GM23338 (cell line): Measurements from ENCODE around the gene RIMS4. TPM values are rescaled to one million over a fixed set of nuclear protein-coding genes. Genes with fewer than 3 reads are reported as not detected.

Experiments
- ATAC-seq: fragments of 200-7000 bp; cut with Tn5 transposase; 3 replicates; pipeline ENCODE4 v1.9.1; 2020
- DNase-seq: peaks from one replicate; pipeline ENCODE4 v3.0.0-alpha.2; 2015; ENCODE audit warnings: low spot score
- H2AFZ ChIP-seq: fragments of 200-600 bp; sonication (generic); 2 replicates; pipeline ENCODE4 v1.8.0; 2016; ENCODE audit warnings: antibody characterized with exemption, mild to moderate bottlenecking, moderate library complexity
- H3F3A ChIP-seq: fragments of 200-600 bp; sonication (generic); replicated peaks from 2 replicates; pipeline ENCODE4 v1.8.0; 2017; ENCODE audit warnings: antibody characterized with exemption, mixed run types, low read depth
- H3K27ac ChIP-seq: fragments of 200-600 bp; sonication (generic); 2 replicates; pipeline ENCODE4 v1.6.1; 2016; ENCODE audit warnings: low read depth
- H3K27me3 ChIP-seq: fragments of 200-600 bp; sonication (generic); 2 replicates; pipeline ENCODE4 v1.8.0; 2016; ENCODE audit warnings: mild to moderate bottlenecking, mixed run types, moderate library complexity; ENCODE audit not compliant: insufficient read depth
- H3K36me3 ChIP-seq: fragments of 200-600 bp; sonication (generic); 2 replicates; pipeline ENCODE4 v1.8.0; 2016; ENCODE audit warnings: mild to moderate bottlenecking; ENCODE audit not compliant: insufficient read depth
- H3K4me1 ChIP-seq: fragments of 200-600 bp; sonication (generic); 2 replicates; pipeline ENCODE4 v1.8.0; 2016; ENCODE audit warnings: mild to moderate bottlenecking, moderate library complexity; ENCODE audit not compliant: insufficient read depth
- H3K4me2 ChIP-seq: fragments of 200-600 bp; sonication (generic); 2 replicates; pipeline ENCODE4 v1.7.1; 2017; ENCODE audit warnings: mixed run types
- H3K4me3 ChIP-seq: fragments of 200-600 bp; sonication (generic); 2 replicates; pipeline ENCODE4 v1.6.1; 2016; ENCODE audit warnings: mixed run types
- H3K79me2 ChIP-seq: fragments of 200-600 bp; sonication (generic); replicated peaks from 2 replicates; pipeline ENCODE4 v1.8.0; 2017; ENCODE audit warnings: mild to moderate bottlenecking; ENCODE audit not compliant: insufficient read depth
- H3K9me2 ChIP-seq: fragments of 200-600 bp; sonication (generic); 2 replicates; pipeline ENCODE4 v1.8.0; 2017; ENCODE audit not compliant: insufficient read depth
- H4K20me1 ChIP-seq: fragments of 200-600 bp; sonication (generic); replicated peaks from 2 replicates; pipeline ENCODE4 v1.8.0; 2017; ENCODE audit warnings: mild to moderate bottlenecking; ENCODE audit not compliant: insufficient read depth
- H3K27ac Mint-ChIP-seq: 2 replicates; pipeline ENCODE4 v1.8.0; 2020; ENCODE audit warnings: inconsistent platforms, mild to moderate bottlenecking, moderate library complexity, mixed read lengths
- H3K27me3 Mint-ChIP-seq: 3 replicates; pipeline ENCODE4 v1.8.0; 2022; ENCODE audit warnings: low read depth, mild to moderate bottlenecking, moderate library complexity, mixed read lengths, inconsistent platforms; ENCODE audit not compliant: insufficient read depth, poor library complexity
- H3K36me3 Mint-ChIP-seq: 3 replicates; pipeline ENCODE4 v1.8.0; 2021; ENCODE audit warnings: low read depth, mild to moderate bottlenecking, inconsistent platforms, moderate library complexity, mixed read lengths
- H3K4me1 Mint-ChIP-seq: 3 replicates; pipeline ENCODE4 v1.8.0; 2020; ENCODE audit warnings: mild to moderate bottlenecking, inconsistent platforms, mixed read lengths
- H3K4me3 Mint-ChIP-seq: 3 replicates; pipeline ENCODE4 v1.8.0; 2021; ENCODE audit warnings: moderate library complexity, mild to moderate bottlenecking, inconsistent platforms, mixed read lengths
- H3K9me3 Mint-ChIP-seq: 3 replicates; pipeline ENCODE4 v1.8.0; 2020; ENCODE audit warnings: moderate library complexity, mild to moderate bottlenecking, inconsistent platforms, mixed read lengths
- CREB1 ChIP-seq: fragments of 250-450 bp; sonication (Bioruptor Pico); IDR thresholded peaks from 2 replicates; pipeline ENCODE4 v1.5.0; 2020; ENCODE audit warnings: low read depth, mild to moderate bottlenecking, moderate library complexity
- EZH2 ChIP-seq: fragments of 200-600 bp; sonication (generic); IDR thresholded peaks from one replicate; pipeline ENCODE4 v1.8.0; 2017; ENCODE audit warnings: antibody characterized with exemption, mild to moderate bottlenecking, low read depth; ENCODE audit not compliant: unreplicated experiment
- EZH2phosphoT487 ChIP-seq: fragments of 200-600 bp; sonication (generic); IDR thresholded peaks from one replicate; pipeline ENCODE4 v1.8.1; 2018; ENCODE audit warnings: antibody characterized with exemption; ENCODE audit not compliant: unreplicated experiment
- JUNB ChIP-seq: IDR thresholded peaks from one replicate; pipeline ENCODE4 v1.6.1; 2016; ENCODE audit warnings: antibody characterized with exemption; ENCODE audit not compliant: unreplicated experiment
- NANOG ChIP-seq: IDR thresholded peaks from 2 replicates; pipeline ENCODE4 v1.6.1; 2016; ENCODE audit warnings: antibody characterized with exemption, borderline replicate concordance
- POLR2AphosphoS5 ChIP-seq: IDR thresholded peaks from 2 replicates; pipeline ENCODE4 v1.6.1; 2016; ENCODE audit warnings: antibody characterized with exemption, low read depth
- REST ChIP-seq: IDR thresholded peaks from one replicate; pipeline ENCODE4 v1.6.1; 2018; ENCODE audit warnings: antibody characterized with exemption; ENCODE audit not compliant: unreplicated experiment
- STAT1 ChIP-seq: IDR thresholded peaks from one replicate; pipeline ENCODE4 v1.6.1; 2016; ENCODE audit warnings: antibody characterized with exemption; ENCODE audit not compliant: unreplicated experiment
- ZNF114 ChIP-seq: fragments of 250-450 bp; sonication (Bioruptor Pico); IDR thresholded peaks from 2 replicates; pipeline ENCODE4 v1.5.0; 2020; ENCODE audit warnings: mild to moderate bottlenecking, moderate library complexity
- ZNF331 ChIP-seq: fragments of 250-450 bp; sonication (Bioruptor Pico); IDR thresholded peaks from 2 replicates; pipeline ENCODE4 v1.5.0; 2020; ENCODE audit warnings: low read depth, mild to moderate bottlenecking, moderate library complexity
- ZNF462 ChIP-seq: fragments of 250-450 bp; sonication (Bioruptor Pico); IDR thresholded peaks from 2 replicates; pipeline ENCODE4 v1.5.0; 2020; ENCODE audit warnings: mild to moderate bottlenecking, moderate library complexity
- polyA plus RNA-seq: library from polyadenylated mRNA; unstranded; fragments of >200 nt; fragmentation: Nextera tagmentation; extraction: Ambion mirVana; gene quantifications from 2 replicates; pipeline ENCODE4 v1.2.1, GENCODE V29; 2016
- total RNA-seq: library from RNA; depleted of rRNA; stranded (reverse); fragments of >200 nt; shearing (Covaris generic); gene quantifications from 2 replicates; pipeline ENCODE4 v1.2.3, GENCODE V29; 2014
- TF ChIP-seq, protein P1 (sequence below), 2 experiments: fragments of 200-600 bp in 1 of 2; sonication (generic) in 1 of 2; conservative IDR thresholded peaks; 2 replicates each; pipeline versions ENCODE4 v1.5.1 to v1.6.1; 2016 to 2017; ENCODE audit warnings: antibody characterized with exemption in 2 of 2, low read depth in 2 of 2, mild to moderate bottlenecking in 2 of 2, moderate library complexity in 1 of 2
- TF ChIP-seq, protein P2 (sequence below): IDR thresholded peaks from 2 replicates; pipeline ENCODE4 v1.6.1; 2016; ENCODE audit warnings: antibody characterized with exemption

The RIMS4 gene
- total and polyA plus RNA-seq, 2 experiments from 2014 or later = 3.5 to 39.7 TPM

GRCh38 chr20:44709797-44710196 is 100.5 kb downstream of the RIMS4 start:
- no peaks in the 10 kb centered on the region for H3K36me3 ChIP-seq
- H3K4me3 Mint-ChIP-seq = no peak overlapping the region
- no peak overlapping the region for H3K27ac Mint-ChIP-seq
- no peak overlapping the region for H3K27ac ChIP-seq
- H4K20me1 ChIP-seq = no peaks in the 10 kb centered on the region
- peaks cover 4% of the 10 kb centered on the region; the same call in 1 of the 3 replicates for H3K4me1 Mint-ChIP-seq
- no peaks in the 10 kb centered on the region for H3K9me2 ChIP-seq
- no peaks in the 10 kb centered on the region for H3K36me3 Mint-ChIP-seq
- TF ChIP-seq, protein P1, sequence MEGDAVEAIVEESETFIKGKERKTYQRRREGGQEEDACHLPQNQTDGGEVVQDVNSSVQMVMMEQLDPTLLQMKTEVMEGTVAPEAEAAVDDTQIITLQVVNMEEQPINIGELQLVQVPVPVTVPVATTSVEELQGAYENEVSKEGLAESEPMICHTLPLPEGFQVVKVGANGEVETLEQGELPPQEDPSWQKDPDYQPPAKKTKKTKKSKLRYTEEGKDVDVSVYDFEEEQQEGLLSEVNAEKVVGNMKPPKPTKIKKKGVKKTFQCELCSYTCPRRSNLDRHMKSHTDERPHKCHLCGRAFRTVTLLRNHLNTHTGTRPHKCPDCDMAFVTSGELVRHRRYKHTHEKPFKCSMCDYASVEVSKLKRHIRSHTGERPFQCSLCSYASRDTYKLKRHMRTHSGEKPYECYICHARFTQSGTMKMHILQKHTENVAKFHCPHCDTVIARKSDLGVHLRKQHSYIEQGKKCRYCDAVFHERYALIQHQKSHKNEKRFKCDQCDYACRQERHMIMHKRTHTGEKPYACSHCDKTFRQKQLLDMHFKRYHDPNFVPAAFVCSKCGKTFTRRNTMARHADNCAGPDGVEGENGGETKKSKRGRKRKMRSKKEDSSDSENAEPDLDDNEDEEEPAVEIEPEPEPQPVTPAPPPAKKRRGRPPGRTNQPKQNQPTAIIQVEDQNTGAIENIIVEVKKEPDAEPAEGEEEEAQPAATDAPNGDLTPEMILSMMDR (conservative IDR thresholded peaks at IDR 0.05; ENCODE audit: low read depth in 2 of 2) = no peak
- TF ChIP-seq JUNB = no peak
- no peak for TF ChIP-seq CREB1 (CRISPR knock-in tag)
- no peak for TF ChIP-seq EZH2
- no peak for TF ChIP-seq POLR2AphosphoS5
- TF ChIP-seq EZH2phosphoT487 = no peak
- no peak for TF ChIP-seq ZNF331 (CRISPR knock-in tag)
- TF ChIP-seq REST = no peak
- no peak for TF ChIP-seq ZNF114 (CRISPR knock-in tag)
- no peak for TF ChIP-seq NANOG
- TF ChIP-seq STAT1 = no peak
- no peak for TF ChIP-seq ZNF462 (CRISPR knock-in tag)
- TF ChIP-seq, protein P2, sequence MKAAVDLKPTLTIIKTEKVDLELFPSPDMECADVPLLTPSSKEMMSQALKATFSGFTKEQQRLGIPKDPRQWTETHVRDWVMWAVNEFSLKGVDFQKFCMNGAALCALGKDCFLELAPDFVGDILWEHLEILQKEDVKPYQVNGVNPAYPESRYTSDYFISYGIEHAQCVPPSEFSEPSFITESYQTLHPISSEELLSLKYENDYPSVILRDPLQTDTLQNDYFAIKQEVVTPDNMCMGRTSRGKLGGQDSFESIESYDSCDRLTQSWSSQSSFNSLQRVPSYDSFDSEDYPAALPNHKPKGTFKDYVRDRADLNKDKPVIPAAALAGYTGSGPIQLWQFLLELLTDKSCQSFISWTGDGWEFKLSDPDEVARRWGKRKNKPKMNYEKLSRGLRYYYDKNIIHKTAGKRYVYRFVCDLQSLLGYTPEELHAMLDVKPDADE = no peak
- DNase-seq = no peak
- no peak overlapping the region for H3K4me3 ChIP-seq
- no peaks in the 10 kb centered on the region for H3K4me1 ChIP-seq
- no peaks in the 10 kb centered on the region for H3K27me3 ChIP-seq
- no peaks in the 10 kb centered on the region for H3K9me3 Mint-ChIP-seq
- H3K4me2 ChIP-seq = no peak overlapping the region
- no peaks in the 10 kb centered on the region for H3K79me2 ChIP-seq
- H3F3A ChIP-seq = no peaks in the 10 kb centered on the region
- H2AFZ ChIP-seq = peak overlapping the region; percentile 59; the same call in 1 of the 2 replicates
- peaks cover 5% of the 10 kb centered on the region for H3K27me3 Mint-ChIP-seq
- ATAC-seq = no peak
